K562 (cell line): Measurements from ENCODE around the gene CXCR6. TPM values are rescaled to one million over a fixed set of nuclear protein-coding genes. Genes with fewer than 3 reads are reported as not detected.

Experiments used
- ATAC-seq: fragments of 200-7000 bp; cut with Tn5 transposase; 3 replicates; pipeline ENCODE4 v1.9.1; 2020; ENCODE audit warnings: moderate library complexity
- BruUV-seq: library from RNA; stranded (reverse); fragments of 400-500 nt; replicated peaks from 2 replicates; lab custom pipeline; 2021; lab: Mats Ljungman, UMichigan
- CTCF ChIA-PET: fragments of 300-600 bp; formaldehyde crosslinking; extraction: SDS; loops from one replicate; lab custom pipeline; 2021; ENCODE audit warnings: low intra/inter-chr PET ratio; lab: Yijun Ruan, JAX
- POLR2A ChIA-PET: fragments of 300-600, 350-650 bp; sonication (Branson Sonifier 250); formaldehyde crosslinking; extraction: SDS; loops from one replicate; lab custom pipeline; 2021; ENCODE audit warnings: antibody characterized with exemption, inconsistent platforms; lab: Yijun Ruan, JAX
- DNase-seq, 4 experiments: peaks; one replicate each; pipeline versions ENCODE4 v3.0.0 to v3.0.0-alpha.2; 2011 to 2018; ENCODE audit warnings: low spot score in 3 of 4, mixed read lengths in 3 of 4; ENCODE audit errors: extremely low read depth in 1 of 4
- FAIRE-seq: peaks from 2 replicates; lab custom pipeline; 2011; peaks lifted over from hg19 to GRCh38; lab: Jason Lieb, UNC
- H2AFZ ChIP-seq: 2 replicates; pipeline ENCODE4 v1.6.0; 2011; ENCODE audit warnings: low read depth, low read length, control low read depth, inconsistent platforms
- H3K27ac ChIP-seq: fragments of 200-600 bp; 3 replicates; pipeline ENCODE4 v1.8.0; 2011; ENCODE audit warnings: low read depth, mild to moderate bottlenecking, control low read depth, inconsistent platforms, low read length, moderate library complexity, mixed read lengths; ENCODE audit errors: extremely low read depth
- H3K27me3 ChIP-seq, 2 experiments: fragments of 300-600 bp in 1 of 2; 2 replicates in 1 of 2; 3 replicates in 1 of 2; pipeline versions ENCODE4 v1.6.0 to v1.8.0; 2011; ENCODE audit warnings: inconsistent platforms in 2 of 2, low read length in 2 of 2, mild to moderate bottlenecking in 1 of 2, mixed read lengths in 1 of 2, moderate library complexity in 1 of 2; ENCODE audit not compliant: control insufficient read depth in 2 of 2, insufficient read depth in 2 of 2
- H3K36me3 ChIP-seq: fragments of 300-600 bp; 3 replicates; pipeline ENCODE4 v1.8.0; 2011; ENCODE audit warnings: mild to moderate bottlenecking, low read length, inconsistent platforms; ENCODE audit not compliant: control insufficient read depth, insufficient read depth
- H3K4me1 ChIP-seq, 2 experiments: fragments of 200-600 bp in 1 of 2; replicated peaks in 1 of 2; 2 replicates in 1 of 2; 3 replicates in 1 of 2; pipeline versions ENCODE4 v1.5.1 to v1.8.0; 2011; ENCODE audit warnings: inconsistent platforms in 2 of 2, low read length in 2 of 2, mild to moderate bottlenecking in 1 of 2, mixed read lengths in 1 of 2, moderate library complexity in 1 of 2; ENCODE audit not compliant: control insufficient read depth in 2 of 2, insufficient read depth in 2 of 2
- H3K4me2 ChIP-seq: 2 replicates; pipeline ENCODE4 v1.6.1; 2011; ENCODE audit warnings: low read length, control low read depth, inconsistent platforms, mixed read lengths; ENCODE audit not compliant: insufficient read depth
- H3K4me3 ChIP-seq: fragments of 200-600 bp; sonication (generic), shearing (Covaris generic); 2 replicates; pipeline ENCODE4 v1.5.1; 2016; ENCODE audit warnings: control low read depth, inconsistent platforms
- H3K79me2 ChIP-seq: fragments of 200-600 bp; 3 replicates; pipeline ENCODE4 v1.8.0; 2011; ENCODE audit warnings: low read length, inconsistent platforms; ENCODE audit not compliant: control insufficient read depth, insufficient read depth
- H3K9ac ChIP-seq, 2 experiments: 2 replicates each; pipeline versions ENCODE4 v1.6.0 to v1.6.1; 2011; ENCODE audit warnings: low read depth in 2 of 2, low read length in 2 of 2, control low read depth in 1 of 2, inconsistent platforms in 1 of 2, mild to moderate bottlenecking in 1 of 2, mixed read lengths in 1 of 2; ENCODE audit not compliant: insufficient read depth in 1 of 2
- H3K9me1 ChIP-seq: one replicate; pipeline ENCODE4 v1.6.0; 2011; ENCODE audit warnings: inconsistent platforms, mild to moderate bottlenecking, low read length, moderate library complexity; ENCODE audit not compliant: control insufficient read depth, insufficient read depth
- H3K9me3 ChIP-seq: replicated peaks from 2 replicates; pipeline ENCODE4 v1.5.1; 2011; ENCODE audit warnings: low read depth, low read length, inconsistent platforms; ENCODE audit not compliant: control insufficient read depth, insufficient read depth
- H4K20me1 ChIP-seq: replicated peaks from 2 replicates; pipeline ENCODE4 v1.6.1; 2011; ENCODE audit warnings: low read length, inconsistent platforms, mixed read lengths; ENCODE audit not compliant: control insufficient read depth, insufficient read depth
- ELF2 ChIP-seq: fragments of 250-450 bp; sonication (Bioruptor Pico); IDR thresholded peaks from 2 replicates; pipeline ENCODE4 v1.5.0; 2021; ENCODE audit warnings: mild to moderate bottlenecking
- FOXJ3 ChIP-seq: sonication (generic); formaldehyde crosslinking; IDR thresholded peaks from 2 replicates; pipeline ENCODE4 v1.4.0; 2020; ENCODE audit warnings: mild to moderate bottlenecking, missing genetic modification reagents
- FOXP1 ChIP-seq: sonication (generic); formaldehyde crosslinking; IDR thresholded peaks from 2 replicates; pipeline ENCODE4 v1.8.0; 2022; ENCODE audit warnings: mild to moderate bottlenecking, missing genetic modification reagents
- HMG20A ChIP-seq: fragments of 450-650 bp; formaldehyde crosslinking; conservative IDR thresholded peaks from 2 replicates; pipeline ENCODE4 v1.4.0; 2020; ENCODE audit warnings: mild to moderate bottlenecking, mixed read lengths
- HMGN3 ChIP-seq: IDR thresholded peaks from 2 replicates; pipeline ENCODE4 v1.6.1; 2011; ENCODE audit warnings: borderline replicate concordance, low read depth, mild to moderate bottlenecking, mixed read lengths, low read length; ENCODE audit not compliant: insufficient read length; ENCODE audit errors: extremely low read depth
- KDM1A ChIP-seq, 2 experiments: fragments of 450-650 bp; IDR thresholded peaks; 2 replicates each; pipeline ENCODE4 v1.6.1; 2016; ENCODE audit warnings: mild to moderate bottlenecking in 2 of 2
- ZNF408 ChIP-seq: fragments of 250-450 bp; sonication (Bioruptor Pico); IDR thresholded peaks from 2 replicates; pipeline ENCODE4 v1.4.0; 2020; ENCODE audit warnings: low read depth, mild to moderate bottlenecking, moderate library complexity
- ZNF41 ChIP-seq: fragments of 250-450 bp; sonication (Bioruptor Pico); conservative IDR thresholded peaks from 2 replicates; pipeline ENCODE4 v1.4.0; 2020; ENCODE audit warnings: mild to moderate bottlenecking
- ZSCAN32 ChIP-seq: fragments of 450-650 bp; formaldehyde crosslinking; IDR thresholded peaks from 2 replicates; pipeline ENCODE4 v1.4.0; 2020; ENCODE audit warnings: mild to moderate bottlenecking, moderate library complexity
- WGBS: fragments of 100-300 bp; shearing (Covaris generic); methylation state at CpG from one replicate; pipeline ENCODE4 v1.1.6; 2016; ENCODE audit warnings: low coverage, mixed read lengths; ENCODE audit not compliant: insufficient coverage; ENCODE audit errors: missing lambda C conversion rate; 5-methylcytosine and 5-hydroxymethylcytosine counted together
- in situ Hi-C: fragments of 300-500 bp; cut with MboI; formaldehyde crosslinking; loops from 4 replicates; pipeline ENCODE4 v1.15.0; 2018; ENCODE audit warnings: inconsistent platforms, mixed read lengths
- intact Hi-C: fragments of 100-400 bp; cut with micrococcal nuclease; formaldehyde crosslinking; loops from 2 replicates; pipeline ENCODE4 v1.14.2; 2022
- polyA plus RNA-seq, 8 experiments: library from polyadenylated mRNA; depleted of rRNA in 4 of 8; stranded (reverse) in 5 of 8; unstranded in 3 of 8; fragments of >200 nt; fragmentation: Nextera tagmentation in 2 of 8; fragmentation: Illumina TruSeq in 1 of 8; extraction: Ambion mirVana in 2 of 8; extraction: Trizol in 1 of 8; gene quantifications; 2 replicates each; pipeline versions ENCODE4 v1.2.1 to v1.2.3, GENCODE V29; 2011 to 2014; ENCODE audit warnings: inconsistent platforms in 1 of 8, missing spikeins in 1 of 8
- total RNA-seq, 7 experiments: library from RNA; depleted of rRNA in 6 of 7; stranded (reverse); fragments of >200 nt in 6 of 7; fragmentation: Illumina TruSeq in 2 of 7; extraction: Trizol in 2 of 7; gene quantifications; 2 replicates each; pipeline versions ENCODE4 v1.2.1 to v1.2.3, GENCODE V29; 2011 to 2021; ENCODE audit warnings: low replicate concordance in 1 of 7

Gene CXCR6
- total and polyA plus RNA-seq, 9 of the 15 experiments (the other 6 are each of a cell fraction or from before 2014, with no cell fraction given): 0.28 TPM; not detected in 8

GRCh38 chr3:45914362-45915058 is 28.8 kb upstream of the CXCR6 start:
- H3K9ac ChIP-seq: no peak overlapping the region
- no peaks in the 10 kb centered on the region for H3K79me2 ChIP-seq
- 22% methylated on average over 7 of the region's 7 CpGs for WGBS
- H3K9me3 ChIP-seq: no peaks in the 10 kb centered on the region
- POLR2A ChIA-PET: interaction anchor here (0.6 to 0.8 kb wide), 2 partner anchors 9 to 107 kb away, joined by 3 read pairs; no protein-coding TSS in a partner anchor
- no peak; the same call in 2 of the 3 replicates for ATAC-seq
- H3K9me1 ChIP-seq: no peaks in the 10 kb centered on the region
- no peaks in the 10 kb centered on the region; the same call in 1 of the 2 replicates for H4K20me1 ChIP-seq
- DNase-seq: no peak
- intact Hi-C loops (no loop called here), in situ Hi-C loops (no loop called here)
- no peak overlapping the region for H3K4me3 ChIP-seq
- H3K4me1 ChIP-seq: no peaks in the 10 kb centered on the region; a peak in 1 of 5 replicates
- CTCF ChIA-PET: no interaction called here
- BruUV-seq: no TSS peak
- TF ChIP-seq ZNF408 (no peak), HMGN3 (no peak), HMG20A (CRISPR knock-in tag) (no peak), ZNF41 (CRISPR knock-in tag) (no peak), FOXP1 (CRISPR knock-in tag) (no peak), FOXJ3 (CRISPR knock-in tag) (no peak), ELF2 (CRISPR knock-in tag) (no peak), ZSCAN32 (CRISPR knock-in tag) (no peak), KDM1A (IDR thresholded peaks at IDR 0.05) (no peak)
- H3K36me3 ChIP-seq: peaks cover under 1% of the 10 kb centered on the region; the same call in 1 of the 3 replicates
- H3K4me2 ChIP-seq: no peak overlapping the region
- H3K27me3 ChIP-seq: peaks cover 0 to 7% of the 10 kb centered on the region in 2 experiments; a peak in 2 of 5 replicates
- H2AFZ ChIP-seq: no peak overlapping the region
- no peak overlapping the region for H3K27ac ChIP-seq
- FAIRE-seq: no peak
